CD14-positive monocyte (primary cell): Measurements from ENCODE around the gene DTNB. TPM values are rescaled to one million over a fixed set of nuclear protein-coding genes. Genes with fewer than 3 reads are reported as not detected.

ENCODE experiments used
- DNase-seq, 3 donors: peaks; one replicate each; pipeline ENCODE4 v3.0.0-alpha.2; 2011 to 2022
- H2AFZ ChIP-seq: 2 replicates; pipeline ENCODE4 v1.6.0; 2012; ENCODE audit warnings: mild to moderate bottlenecking, low read depth, low read length, inconsistent platforms; ENCODE audit not compliant: insufficient read depth, poor library complexity, severe bottlenecking
- H3K27ac ChIP-seq, 2 donors: 1 replicate in 1 of 2; 2 replicates in 1 of 2; pipeline ENCODE4 v1.5.1; 2012 to 2013; ENCODE audit warnings: low read length in 2 of 2, control low read depth in 1 of 2, inconsistent platforms in 1 of 2, low read depth in 1 of 2, mild to moderate bottlenecking in 1 of 2
- H3K27me3 ChIP-seq, 2 donors: one replicate each; pipeline versions ENCODE4 v1.6.0 to v1.6.1; 2011 to 2013; ENCODE audit warnings: low read length in 2 of 2; ENCODE audit not compliant: control insufficient read depth in 2 of 2, insufficient read depth in 2 of 2
- H3K36me3 ChIP-seq, 2 donors: replicated peaks in 1 of 2; 1 replicate in 1 of 2; 2 replicates in 1 of 2; pipeline versions ENCODE4 v1.5.1 to v1.6.1; 2012 to 2013; ENCODE audit warnings: low read length in 2 of 2, control low read depth in 1 of 2, inconsistent platforms in 1 of 2, mild to moderate bottlenecking in 1 of 2; ENCODE audit not compliant: insufficient read depth in 2 of 2, control insufficient read depth in 1 of 2
- H3K4me1 ChIP-seq, 2 donors: 1 replicate in 1 of 2; 2 replicates in 1 of 2; pipeline versions ENCODE4 v1.5.1 to v1.6.1; 2012 to 2013; ENCODE audit warnings: low read length in 2 of 2, control low read depth in 1 of 2, inconsistent platforms in 1 of 2, mild to moderate bottlenecking in 1 of 2, moderate library complexity in 1 of 2; ENCODE audit not compliant: insufficient read depth in 2 of 2, control insufficient read depth in 1 of 2
- H3K4me2 ChIP-seq: replicated peaks from 2 replicates; pipeline ENCODE3; 2012; ENCODE audit warnings: low read length, moderate library complexity, mild to moderate bottlenecking; ENCODE audit not compliant: poor library complexity, severe bottlenecking; ENCODE audit errors: extremely low read depth
- H3K4me3 ChIP-seq, 3 experiments: fragments of 200-600 bp in 1 of 3; sonication (generic) in 1 of 3; replicated peaks in 1 of 3; 1 replicate in 2 of 3; 2 replicates in 1 of 3; pipeline ENCODE4 v1.5.1; 2011 to 2013; ENCODE audit warnings: low read length in 3 of 3, mild to moderate bottlenecking in 3 of 3, control low read depth in 2 of 3, low read depth in 2 of 3, inconsistent platforms in 1 of 3, moderate library complexity in 1 of 3
- H3K79me2 ChIP-seq: 2 replicates; pipeline ENCODE4 v1.6.0; 2012; ENCODE audit warnings: mild to moderate bottlenecking, control low read depth, inconsistent platforms, low read length, moderate library complexity; ENCODE audit not compliant: insufficient read depth
- H3K9ac ChIP-seq: 2 replicates; pipeline ENCODE4 v1.6.0; 2017; ENCODE audit warnings: low read length, mild to moderate bottlenecking; ENCODE audit not compliant: insufficient read depth, poor library complexity, severe bottlenecking
- H3K9me3 ChIP-seq, 2 donors: replicated peaks in 1 of 2; 1 replicate in 1 of 2; 2 replicates in 1 of 2; pipeline versions ENCODE4 v1.5.1 to v1.6.1; 2012 to 2013; ENCODE audit warnings: low read length in 2 of 2, control low read depth in 1 of 2; ENCODE audit not compliant: control insufficient read depth in 1 of 2, insufficient read depth in 1 of 2
- H4K20me1 ChIP-seq: 2 replicates; pipeline ENCODE4 v1.6.0; 2012; ENCODE audit warnings: mild to moderate bottlenecking, low read length, control low read depth, moderate library complexity; ENCODE audit not compliant: insufficient read depth
- H3K27ac Mint-ChIP-seq, 7 donors: one replicate each; pipeline ENCODE4 v1.8.0; 2020; ENCODE audit warnings: mild to moderate bottlenecking in 7 of 7, mixed read lengths in 7 of 7, moderate library complexity in 6 of 7, inconsistent platforms in 2 of 7
- H3K27me3 Mint-ChIP-seq, 3 donors: one replicate each; pipeline ENCODE4 v1.8.0; 2021 to 2022; ENCODE audit warnings: low read depth in 3 of 3, mild to moderate bottlenecking in 3 of 3, mixed read lengths in 3 of 3, moderate library complexity in 3 of 3, inconsistent platforms in 1 of 3
- H3K36me3 Mint-ChIP-seq, 2 donors: one replicate each; pipeline ENCODE4 v1.8.0; 2020; ENCODE audit warnings: mixed read lengths in 2 of 2, inconsistent platforms in 1 of 2, mild to moderate bottlenecking in 1 of 2
- H3K4me1 Mint-ChIP-seq: one replicate; pipeline ENCODE4 v1.8.0; 2020; ENCODE audit warnings: mild to moderate bottlenecking, mixed read lengths
- H3K4me3 Mint-ChIP-seq, 2 donors: one replicate each; pipeline ENCODE4 v1.8.0; 2020; ENCODE audit warnings: mild to moderate bottlenecking in 2 of 2, mixed read lengths in 2 of 2, moderate library complexity in 1 of 2
- H3K9me3 Mint-ChIP-seq, 7 donors: one replicate each; pipeline ENCODE4 v1.8.0; 2020 to 2022; ENCODE audit warnings: mixed read lengths in 7 of 7, mild to moderate bottlenecking in 6 of 7, moderate library complexity in 6 of 7, inconsistent platforms in 2 of 7
- WGBS: methylation state at CpG from one replicate; pipeline ENCODE4 v1.1.5; 2013; ENCODE audit warnings: missing lambda C conversion rate; ENCODE audit not compliant: insufficient coverage; 5-methylcytosine and 5-hydroxymethylcytosine counted together
- intact Hi-C, 2 donors: fragments of 100-400 bp; cut with micrococcal nuclease; formaldehyde crosslinking; loops; one replicate each; pipeline versions ENCODE4 v1.15.0 to v1.15.1; 2023
- polyA plus RNA-seq, 3 donors: library from polyadenylated mRNA; depleted of rRNA in 1 of 3; unstranded in 2 of 3; stranded (reverse) in 1 of 3; fragments of 300-500 nt in 2 of 3; fragments of >200 nt in 1 of 3; fragmentation: Illumina TruSeq in 2 of 3; gene quantifications; 1 replicate in 2 of 3; 2 replicates in 1 of 3; pipeline ENCODE4 v1.2.3, GENCODE V29; 2012 to 2021
- TF ChIP-seq, protein P1 (sequence below): fragments of 200-600 bp; IDR thresholded peaks from one replicate; pipeline ENCODE4 v1.8.0; 2022; ENCODE audit warnings: antibody characterized with exemption, mild to moderate bottlenecking

DTNB gene
- polyA plus RNA-seq, 3 donors: 3.0 to 4.2 (median 3.3) TPM

GRCh38 chr2:25454824-25455611, 218.4 kb downstream of the DTNB start:
- Histone ChIP-seq H3K9me3 (no peaks in the 10 kb centered on the region), H4K20me1 (no peaks in the 10 kb centered on the region), H3K4me2 (no peak overlapping the region), H3K27ac (no peak overlapping the region), H3K27me3 (no peaks in the 10 kb centered on the region), H2AFZ (no peak overlapping the region), H3K36me3 (no peaks in the 10 kb centered on the region), H3K79me2 (no peaks in the 10 kb centered on the region), H3K4me3 (no peak overlapping the region), H3K9ac (no peak overlapping the region), H3K4me1 (no peaks in the 10 kb centered on the region)
- no peak for DNase-seq
- H3K4me3 Mint-ChIP-seq: no peak overlapping the region
- TF ChIP-seq, protein P1, sequence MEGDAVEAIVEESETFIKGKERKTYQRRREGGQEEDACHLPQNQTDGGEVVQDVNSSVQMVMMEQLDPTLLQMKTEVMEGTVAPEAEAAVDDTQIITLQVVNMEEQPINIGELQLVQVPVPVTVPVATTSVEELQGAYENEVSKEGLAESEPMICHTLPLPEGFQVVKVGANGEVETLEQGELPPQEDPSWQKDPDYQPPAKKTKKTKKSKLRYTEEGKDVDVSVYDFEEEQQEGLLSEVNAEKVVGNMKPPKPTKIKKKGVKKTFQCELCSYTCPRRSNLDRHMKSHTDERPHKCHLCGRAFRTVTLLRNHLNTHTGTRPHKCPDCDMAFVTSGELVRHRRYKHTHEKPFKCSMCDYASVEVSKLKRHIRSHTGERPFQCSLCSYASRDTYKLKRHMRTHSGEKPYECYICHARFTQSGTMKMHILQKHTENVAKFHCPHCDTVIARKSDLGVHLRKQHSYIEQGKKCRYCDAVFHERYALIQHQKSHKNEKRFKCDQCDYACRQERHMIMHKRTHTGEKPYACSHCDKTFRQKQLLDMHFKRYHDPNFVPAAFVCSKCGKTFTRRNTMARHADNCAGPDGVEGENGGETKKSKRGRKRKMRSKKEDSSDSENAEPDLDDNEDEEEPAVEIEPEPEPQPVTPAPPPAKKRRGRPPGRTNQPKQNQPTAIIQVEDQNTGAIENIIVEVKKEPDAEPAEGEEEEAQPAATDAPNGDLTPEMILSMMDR: no peak
- intact Hi-C loops: no loop called here
- H3K4me1 Mint-ChIP-seq: no peaks in the 10 kb centered on the region
- H3K36me3 Mint-ChIP-seq: peaks cover 0 to 4% of the 10 kb centered on the region in 2 donors
- no peaks in the 10 kb centered on the region for H3K9me3 Mint-ChIP-seq
- 95% methylated on average over 5 of the region's 9 CpGs for WGBS
- H3K27ac Mint-ChIP-seq: no peak overlapping the region
- H3K27me3 Mint-ChIP-seq: peaks cover 0 to 2% (median 1%) of the 10 kb centered on the region in 3 donors

DNA sequence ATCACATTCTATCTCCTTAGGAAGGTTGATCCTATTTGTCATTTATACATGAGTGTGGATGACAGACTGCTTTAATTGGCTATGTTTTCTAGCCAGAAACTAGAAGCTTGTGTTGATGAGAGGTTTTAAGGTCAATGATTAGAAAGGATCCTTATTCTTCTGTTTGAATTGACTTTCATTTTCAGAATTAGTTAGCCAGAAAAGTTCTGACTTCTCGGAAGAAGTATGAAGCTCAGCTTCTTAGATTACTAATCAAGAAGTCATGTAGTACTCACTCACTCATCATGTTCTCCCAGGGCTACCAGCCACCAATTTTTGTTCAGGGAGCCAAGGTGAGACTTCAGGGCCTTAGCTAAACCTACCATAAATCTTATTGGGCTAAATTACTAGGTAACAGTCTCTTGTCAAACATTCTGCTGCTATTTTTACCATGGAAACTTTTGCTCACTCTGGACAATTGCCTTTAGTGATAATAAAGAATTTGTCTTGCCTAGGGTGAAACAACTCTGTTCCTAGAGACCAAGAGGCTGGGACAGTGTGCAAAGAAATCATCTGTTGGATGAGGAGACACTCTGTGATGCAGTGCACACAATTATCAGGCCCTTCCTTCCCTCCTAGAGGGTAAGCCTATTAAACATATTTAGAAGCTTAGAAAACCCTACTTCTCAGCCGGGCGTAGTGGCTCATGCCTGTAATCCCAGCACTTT, 220.0 kb downstream of the DTNB start:
- H2AFZ ChIP-seq: no peak overlapping the region
- no peaks in the 10 kb centered on the region for H3K9me3 ChIP-seq
- no peak overlapping the region for H3K9ac ChIP-seq
- H3K27ac Mint-ChIP-seq: no peak overlapping the region
- no peak overlapping the region for H3K4me3 Mint-ChIP-seq
- H3K79me2 ChIP-seq: no peaks in the 10 kb centered on the region
- 86% methylated on average over 1 of the region's 3 CpGs for WGBS
- no peaks in the 10 kb centered on the region for H3K9me3 Mint-ChIP-seq
- TF ChIP-seq, protein P1: no peak
- no peaks in the 10 kb centered on the region for H3K36me3 ChIP-seq
- peaks cover 0 to 2% (median 1%) of the 10 kb centered on the region in 3 donors for H3K27me3 Mint-ChIP-seq
- peaks cover 0 to 4% of the 10 kb centered on the region in 2 donors for H3K36me3 Mint-ChIP-seq
- H3K4me1 Mint-ChIP-seq: peaks cover 1% of the 10 kb centered on the region
- no peaks in the 10 kb centered on the region for H3K4me1 ChIP-seq
- H3K4me2 ChIP-seq: no peak overlapping the region
- no peaks in the 10 kb centered on the region for H4K20me1 ChIP-seq
- H3K4me3 ChIP-seq: no peak overlapping the region
- intact Hi-C loops: no loop called here
- no peak for DNase-seq
- H3K27me3 ChIP-seq: no peaks in the 10 kb centered on the region
- no peak overlapping the region for H3K27ac ChIP-seq
